HCT116 (cell line): Measurements from ENCODE around the gene ILDR1.

ENCODE experiments used
- CBX3 ChIP-seq: IDR thresholded peaks from 2 replicates; pipeline ENCODE4 v1.6.1; 2012; ENCODE audit warnings: low read depth
- EZH2phosphoT487 ChIP-seq: fragments of 200-600 bp; IDR thresholded peaks from 2 replicates; pipeline ENCODE4 v1.6.1; 2018; ENCODE audit warnings: antibody characterized with exemption, borderline replicate concordance
- YY1 ChIP-seq: IDR thresholded peaks from 2 replicates; pipeline ENCODE4 v1.6.1; 2011; ENCODE audit warnings: low read length, low read depth, moderate library complexity, mild to moderate bottlenecking; ENCODE audit not compliant: insufficient replicate concordance; ENCODE audit errors: extremely low read depth
- TF ChIP-seq, protein P1 (sequence below), 3 experiments: fragments of 200-600 bp in 1 of 3; sonication (generic) in 1 of 3; IDR thresholded peaks in 2 of 3; conservative IDR thresholded peaks in 1 of 3; 2 replicates each; pipeline ENCODE4 v1.5.1; 2012 to 2017; ENCODE audit warnings: low read depth in 2 of 3, low read length in 2 of 3, antibody characterized with exemption in 1 of 3, borderline replicate concordance in 1 of 3, control low read depth in 1 of 3, mild to moderate bottlenecking in 1 of 3, mixed read lengths in 1 of 3, mixed run types in 1 of 3, moderate library complexity in 1 of 3; ENCODE audit not compliant: insufficient read depth in 1 of 3

- TF ChIP-seq CBX3 (no peak), YY1 (no peak), EZH2phosphoT487 (no peak)
- TF ChIP-seq, protein P1, sequence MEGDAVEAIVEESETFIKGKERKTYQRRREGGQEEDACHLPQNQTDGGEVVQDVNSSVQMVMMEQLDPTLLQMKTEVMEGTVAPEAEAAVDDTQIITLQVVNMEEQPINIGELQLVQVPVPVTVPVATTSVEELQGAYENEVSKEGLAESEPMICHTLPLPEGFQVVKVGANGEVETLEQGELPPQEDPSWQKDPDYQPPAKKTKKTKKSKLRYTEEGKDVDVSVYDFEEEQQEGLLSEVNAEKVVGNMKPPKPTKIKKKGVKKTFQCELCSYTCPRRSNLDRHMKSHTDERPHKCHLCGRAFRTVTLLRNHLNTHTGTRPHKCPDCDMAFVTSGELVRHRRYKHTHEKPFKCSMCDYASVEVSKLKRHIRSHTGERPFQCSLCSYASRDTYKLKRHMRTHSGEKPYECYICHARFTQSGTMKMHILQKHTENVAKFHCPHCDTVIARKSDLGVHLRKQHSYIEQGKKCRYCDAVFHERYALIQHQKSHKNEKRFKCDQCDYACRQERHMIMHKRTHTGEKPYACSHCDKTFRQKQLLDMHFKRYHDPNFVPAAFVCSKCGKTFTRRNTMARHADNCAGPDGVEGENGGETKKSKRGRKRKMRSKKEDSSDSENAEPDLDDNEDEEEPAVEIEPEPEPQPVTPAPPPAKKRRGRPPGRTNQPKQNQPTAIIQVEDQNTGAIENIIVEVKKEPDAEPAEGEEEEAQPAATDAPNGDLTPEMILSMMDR (IDR thresholded peaks at IDR 0.05 in 2 of 3, conservative IDR thresholded peaks at IDR 0.05 in 1 of 3; ENCODE audit: borderline replicate concordance in 1 of 3, insufficient read depth in 1 of 3, low read depth in 2 of 3, low read length in 2 of 3), result no peak
These were observed 45.1 kb upstream of the ILDR1 start for GRCh38 chr3:122067214-122067550.
